ENCODE results near the gene NACC2.

DNA sequence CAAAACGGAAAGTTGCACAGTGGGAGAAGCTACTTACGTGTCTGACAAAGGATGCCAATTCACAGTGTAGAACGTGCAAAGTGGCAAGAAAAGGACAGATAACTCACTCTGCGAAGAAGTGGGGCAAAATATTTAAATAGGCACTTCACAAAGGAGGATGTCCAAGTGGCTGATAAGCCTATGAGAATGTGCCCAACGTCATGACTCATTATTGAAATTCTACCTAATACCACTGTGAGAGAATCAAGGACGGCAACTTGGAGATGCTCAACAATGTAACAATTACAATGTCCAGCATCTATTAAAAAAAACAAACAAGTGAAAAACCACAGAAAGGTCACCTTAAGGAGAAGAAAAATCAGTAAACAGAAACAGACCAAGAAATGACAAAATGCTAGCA lies 59.0 kb downstream of the NACC2 start:
- TF ChIP-seq, protein P1, sequence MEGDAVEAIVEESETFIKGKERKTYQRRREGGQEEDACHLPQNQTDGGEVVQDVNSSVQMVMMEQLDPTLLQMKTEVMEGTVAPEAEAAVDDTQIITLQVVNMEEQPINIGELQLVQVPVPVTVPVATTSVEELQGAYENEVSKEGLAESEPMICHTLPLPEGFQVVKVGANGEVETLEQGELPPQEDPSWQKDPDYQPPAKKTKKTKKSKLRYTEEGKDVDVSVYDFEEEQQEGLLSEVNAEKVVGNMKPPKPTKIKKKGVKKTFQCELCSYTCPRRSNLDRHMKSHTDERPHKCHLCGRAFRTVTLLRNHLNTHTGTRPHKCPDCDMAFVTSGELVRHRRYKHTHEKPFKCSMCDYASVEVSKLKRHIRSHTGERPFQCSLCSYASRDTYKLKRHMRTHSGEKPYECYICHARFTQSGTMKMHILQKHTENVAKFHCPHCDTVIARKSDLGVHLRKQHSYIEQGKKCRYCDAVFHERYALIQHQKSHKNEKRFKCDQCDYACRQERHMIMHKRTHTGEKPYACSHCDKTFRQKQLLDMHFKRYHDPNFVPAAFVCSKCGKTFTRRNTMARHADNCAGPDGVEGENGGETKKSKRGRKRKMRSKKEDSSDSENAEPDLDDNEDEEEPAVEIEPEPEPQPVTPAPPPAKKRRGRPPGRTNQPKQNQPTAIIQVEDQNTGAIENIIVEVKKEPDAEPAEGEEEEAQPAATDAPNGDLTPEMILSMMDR (IDR thresholded peaks at IDR 0.05 in 8 of 11, conservative IDR thresholded peaks at IDR 0.05 in 3 of 11) = no peak
- no peak for TF ChIP-seq POLR2A (IDR thresholded peaks at IDR 0.05)
- TF ChIP-seq POLR2AphosphoS5 (IDR thresholded peaks at IDR 0.05) = no peak
